ENCODE results near the gene JTB.

JTB gene

GRCh38 chr1:153937331-153937730 lies 40.1 kb downstream of the JTB start:
- Mint-ChIP-seq H3K4me1 (ENCODE audit: low read depth) (peaks cover 3% of the 10 kb centered on the region), H3K4me3 (no peak overlapping the region), H3K9me3 (no peaks in the 10 kb centered on the region), H3K36me3 (ENCODE audit: low read depth) (peaks cover 91% of the 10 kb centered on the region), H3K27ac (peak overlapping the region; percentile 33), H3K27me3 (no peaks in the 10 kb centered on the region)
- no peak for DNase-seq

GRCh38 chr1:153936011-153936802 lies 41.3 kb downstream of the JTB start:
- peak overlapping the region; percentile 59 for H3K27ac Mint-ChIP-seq
- H3K36me3 Mint-ChIP-seq (ENCODE audit: low read depth): peaks cover 92% of the 10 kb centered on the region
- H3K4me3 Mint-ChIP-seq: no peak overlapping the region
- H3K9me3 Mint-ChIP-seq: no peaks in the 10 kb centered on the region
- H3K27me3 Mint-ChIP-seq: no peaks in the 10 kb centered on the region
- peaks cover 3% of the 10 kb centered on the region for H3K4me1 Mint-ChIP-seq (ENCODE audit: low read depth)
- no peak for DNase-seq

GRCh38 chr1:153934746-153935145 lies 42.7 kb downstream of the JTB start:
- no peaks in the 10 kb centered on the region for H3K9me3 Mint-ChIP-seq
- no peak for DNase-seq
- no peaks in the 10 kb centered on the region for H3K27me3 Mint-ChIP-seq
- no peak overlapping the region for H3K4me3 Mint-ChIP-seq
- peak overlapping the region; percentile 59 for H3K27ac Mint-ChIP-seq
- H3K4me1 Mint-ChIP-seq (ENCODE audit: low read depth): no peaks in the 10 kb centered on the region
- peaks cover 92% of the 10 kb centered on the region for H3K36me3 Mint-ChIP-seq (ENCODE audit: low read depth)

GRCh38 chr1:153933955-153934354 lies 43.5 kb downstream of the JTB start:
- Mint-ChIP-seq H3K9me3 (no peaks in the 10 kb centered on the region), H3K36me3 (ENCODE audit: low read depth) (peaks cover 91% of the 10 kb centered on the region), H3K27ac (peak overlapping the region; percentile 67), H3K4me1 (ENCODE audit: low read depth) (peaks cover 1% of the 10 kb centered on the region), H3K4me3 (no peak overlapping the region), H3K27me3 (no peaks in the 10 kb centered on the region)
- no peak for DNase-seq

- Mint-ChIP-seq H3K36me3 (ENCODE audit: low read depth) (peaks cover 89% of the 10 kb centered on the region), H3K9me3 (no peaks in the 10 kb centered on the region), H3K4me3 (no peak overlapping the region), H3K27me3 (no peaks in the 10 kb centered on the region), H3K27ac (no peak overlapping the region), H3K4me1 (ENCODE audit: low read depth) (peaks cover 6% of the 10 kb centered on the region)
- peak; percentile 19 for DNase-seq
Measured at GRCh38 chr1:153933430-153933829, 44.0 kb downstream of the JTB start.

GRCh38 chr1:153932156-153933131 lies 45.0 kb downstream of the JTB start:
- H3K27me3 Mint-ChIP-seq: no peaks in the 10 kb centered on the region
- peaks cover 81% of the 10 kb centered on the region for H3K36me3 Mint-ChIP-seq (ENCODE audit: low read depth)
- peak; percentile 27 for DNase-seq
- peak overlapping the region; percentile 69 for H3K27ac Mint-ChIP-seq
- no peak overlapping the region for H3K4me3 Mint-ChIP-seq
- peaks cover 11% of the 10 kb centered on the region for H3K4me1 Mint-ChIP-seq (ENCODE audit: low read depth)
- no peaks in the 10 kb centered on the region for H3K9me3 Mint-ChIP-seq

GRCh38 chr1:153929981-153930948 lies 47.2 kb downstream of the JTB start:
- H3K4me1 Mint-ChIP-seq (ENCODE audit: low read depth): peaks cover 11% of the 10 kb centered on the region
- H3K36me3 Mint-ChIP-seq (ENCODE audit: low read depth): peaks cover 60% of the 10 kb centered on the region
- DNase-seq: no peak
- H3K4me3 Mint-ChIP-seq: no peak overlapping the region
- no peaks in the 10 kb centered on the region for H3K27me3 Mint-ChIP-seq
- no peak overlapping the region for H3K27ac Mint-ChIP-seq
- no peaks in the 10 kb centered on the region for H3K9me3 Mint-ChIP-seq

GRCh38 chr1:153929426-153929825 lies 48.0 kb downstream of the JTB start:
- no peaks in the 10 kb centered on the region for H3K27me3 Mint-ChIP-seq
- no peaks in the 10 kb centered on the region for H3K9me3 Mint-ChIP-seq
- peak overlapping the region; percentile 76 for H3K27ac Mint-ChIP-seq
- peaks cover 51% of the 10 kb centered on the region for H3K36me3 Mint-ChIP-seq (ENCODE audit: low read depth)
- no peak overlapping the region for H3K4me3 Mint-ChIP-seq
- H3K4me1 Mint-ChIP-seq (ENCODE audit: low read depth): peaks cover 12% of the 10 kb centered on the region
- no peak for DNase-seq

- Mint-ChIP-seq H3K36me3 (ENCODE audit: low read depth) (peaks cover 46% of the 10 kb centered on the region), H3K4me1 (ENCODE audit: low read depth) (peaks cover 17% of the 10 kb centered on the region), H3K27me3 (no peaks in the 10 kb centered on the region), H3K27ac (peak overlapping the region; percentile 76), H3K4me3 (no peak overlapping the region), H3K9me3 (no peaks in the 10 kb centered on the region)
- no peak for DNase-seq
Measured at GRCh38 chr1:153928791-153929341, 48.6 kb downstream of the JTB start.

GRCh38 chr1:153928245-153928644 lies 49.2 kb downstream of the JTB start:
- H3K4me1 Mint-ChIP-seq (ENCODE audit: low read depth): peaks cover 20% of the 10 kb centered on the region
- no peak overlapping the region for H3K4me3 Mint-ChIP-seq
- DNase-seq: no peak
- no peaks in the 10 kb centered on the region for H3K27me3 Mint-ChIP-seq
- no peaks in the 10 kb centered on the region for H3K9me3 Mint-ChIP-seq
- H3K36me3 Mint-ChIP-seq (ENCODE audit: low read depth): peaks cover 47% of the 10 kb centered on the region
- H3K27ac Mint-ChIP-seq: peak overlapping the region; percentile 76

GRCh38 chr1:153926405-153926804 lies 51.1 kb downstream of the JTB start:
- H3K27me3 Mint-ChIP-seq: no peaks in the 10 kb centered on the region
- H3K9me3 Mint-ChIP-seq: no peaks in the 10 kb centered on the region
- no peak overlapping the region for H3K27ac Mint-ChIP-seq
- DNase-seq: no peak
- H3K4me3 Mint-ChIP-seq: no peak overlapping the region
- H3K36me3 Mint-ChIP-seq (ENCODE audit: low read depth): peaks cover 40% of the 10 kb centered on the region
- H3K4me1 Mint-ChIP-seq (ENCODE audit: low read depth): peaks cover 23% of the 10 kb centered on the region
